Fibroblast of the aortic adventitia (primary cell): ENCODE results near the gene DHRS12. TPM values are rescaled to one million over a fixed set of nuclear protein-coding genes. Genes with fewer than 3 reads are reported as not detected.

ENCODE experiments used
- DNase-seq: peaks from one replicate; pipeline ENCODE4 v3.0.0-alpha.2; 2010; ENCODE audit warnings: low read depth
- H3K4me3 ChIP-seq: 2 replicates; pipeline ENCODE4 v1.5.1; 2011; ENCODE audit warnings: low read depth, mild to moderate bottlenecking, control low read depth, low read length, moderate library complexity
- CTCF ChIP-seq: IDR thresholded peaks from 2 replicates; pipeline ENCODE4 v1.5.1; 2011; ENCODE audit warnings: mild to moderate bottlenecking, low read length, control low read depth, inconsistent platforms; ENCODE audit not compliant: insufficient read depth
- total RNA-seq: library from RNA; depleted of rRNA; stranded (reverse); fragments of >200 nt; gene quantifications from 2 replicates; pipeline ENCODE4 v1.2.3, GENCODE V29; 2012; ENCODE audit warnings: low replicate concordance

Gene DHRS12
- total RNA-seq, 1 donor, result 3.8 TPM

GRCh38 chr13:51837016-51837415 lies 33.1 kb upstream of the DHRS12 start:
- no peak for DNase-seq
- TF ChIP-seq CTCF, result no peak
- no peak overlapping the region for H3K4me3 ChIP-seq

- DNase-seq, result no peak
- H3K4me3 ChIP-seq, result no peak overlapping the region
- no peak for TF ChIP-seq CTCF
These were observed 30.7 kb upstream of the DHRS12 start for GRCh38 chr13:51834581-51835171.

GRCh38 chr13:51833980-51834379 lies 30.0 kb upstream of the DHRS12 start:
- no peak for DNase-seq
- no peak overlapping the region for H3K4me3 ChIP-seq
- TF ChIP-seq CTCF, result no peak

GRCh38 chr13:51832471-51833152 lies 28.6 kb upstream of the DHRS12 start:
- peak; percentile 52 for DNase-seq
- no peak overlapping the region for H3K4me3 ChIP-seq
- TF ChIP-seq CTCF, result peak; percentile 43

- no peak for DNase-seq
- no peak for TF ChIP-seq CTCF
These were observed 27.6 kb upstream of the DHRS12 start for GRCh38 chr13:51831519-51831918.

GRCh38 chr13:51829568-51829899 lies 25.6 kb upstream of the DHRS12 start:
- no peak overlapping the region for H3K4me3 ChIP-seq
- no peak for TF ChIP-seq CTCF
- no peak for DNase-seq

More at GRCh38 chr13:51831519-51831918, 27.6 kb upstream of the DHRS12 start:
- no peak overlapping the region for H3K4me3 ChIP-seq
